C4-2B (cell line): ENCODE measurements around the gene TTLL5.

Source experiments
- ZFX ChIP-seq: fragments of 450-650 bp; IDR thresholded peaks from 2 replicates; pipeline ENCODE4 v1.6.1; 2017
- TF ChIP-seq, protein P1 (sequence below): fragments of 450-650 bp; conservative IDR thresholded peaks from 2 replicates; pipeline ENCODE4 v1.5.1; 2017; ENCODE audit warnings: mild to moderate bottlenecking

DNA sequence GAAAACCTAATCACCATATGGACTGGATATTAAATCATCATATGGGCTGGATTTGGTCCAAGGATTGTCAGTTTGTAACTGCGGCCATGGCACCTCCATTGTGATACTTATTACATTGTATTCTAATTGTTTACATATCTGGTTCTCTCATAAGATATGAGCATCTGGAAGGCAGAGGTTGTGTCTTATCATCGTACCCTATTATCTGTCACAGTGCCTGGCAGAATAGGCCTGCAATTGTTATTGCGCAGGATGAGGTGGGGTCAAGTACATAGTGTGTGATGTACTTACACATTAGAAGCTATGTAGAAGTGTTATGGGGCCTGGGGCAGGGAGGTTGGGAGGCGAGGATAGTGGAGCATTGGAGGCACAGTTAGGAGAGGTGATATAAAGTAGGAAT lies 329.3 kb downstream of the TTLL5 start:
- TF ChIP-seq, protein P1, sequence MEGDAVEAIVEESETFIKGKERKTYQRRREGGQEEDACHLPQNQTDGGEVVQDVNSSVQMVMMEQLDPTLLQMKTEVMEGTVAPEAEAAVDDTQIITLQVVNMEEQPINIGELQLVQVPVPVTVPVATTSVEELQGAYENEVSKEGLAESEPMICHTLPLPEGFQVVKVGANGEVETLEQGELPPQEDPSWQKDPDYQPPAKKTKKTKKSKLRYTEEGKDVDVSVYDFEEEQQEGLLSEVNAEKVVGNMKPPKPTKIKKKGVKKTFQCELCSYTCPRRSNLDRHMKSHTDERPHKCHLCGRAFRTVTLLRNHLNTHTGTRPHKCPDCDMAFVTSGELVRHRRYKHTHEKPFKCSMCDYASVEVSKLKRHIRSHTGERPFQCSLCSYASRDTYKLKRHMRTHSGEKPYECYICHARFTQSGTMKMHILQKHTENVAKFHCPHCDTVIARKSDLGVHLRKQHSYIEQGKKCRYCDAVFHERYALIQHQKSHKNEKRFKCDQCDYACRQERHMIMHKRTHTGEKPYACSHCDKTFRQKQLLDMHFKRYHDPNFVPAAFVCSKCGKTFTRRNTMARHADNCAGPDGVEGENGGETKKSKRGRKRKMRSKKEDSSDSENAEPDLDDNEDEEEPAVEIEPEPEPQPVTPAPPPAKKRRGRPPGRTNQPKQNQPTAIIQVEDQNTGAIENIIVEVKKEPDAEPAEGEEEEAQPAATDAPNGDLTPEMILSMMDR: no peak
- TF ChIP-seq ZFX: no peak
